WERI-Rb-1 (cell line): ENCODE data around the gene SOAT2.

Source experiments
- DNase-seq: peaks from one replicate; pipeline ENCODE4 v3.0.0-alpha.2; 2020
- H3K27ac ChIP-seq: fragments of 250-450 bp; sonication (Bioruptor Pico); 2 replicates; pipeline ENCODE4 v1.5.1; 2020; ENCODE audit warnings: mild to moderate bottlenecking, moderate library complexity
- H3K27me3 ChIP-seq: fragments of 250-450 bp; sonication (Bioruptor Pico); 2 replicates; pipeline ENCODE4 v1.5.1; 2021; ENCODE audit warnings: mild to moderate bottlenecking, low read depth, moderate library complexity; ENCODE audit not compliant: insufficient read depth, severe bottlenecking
- H3K36me3 ChIP-seq: fragments of 250-450 bp; sonication (Bioruptor Pico); 2 replicates; pipeline ENCODE4 v1.5.1; 2020; ENCODE audit warnings: mild to moderate bottlenecking, moderate library complexity
- H3K4me3 ChIP-seq: 2 replicates; pipeline ENCODE4 v1.5.1; 2011; ENCODE audit warnings: low read depth, mild to moderate bottlenecking, control low read depth, low read length
- H3K9me3 ChIP-seq: fragments of 250-450 bp; sonication (Bioruptor Pico); 2 replicates; pipeline ENCODE4 v1.5.1; 2021; ENCODE audit warnings: mild to moderate bottlenecking, moderate library complexity; ENCODE audit not compliant: severe bottlenecking
- TF ChIP-seq, protein P1 (sequence below): IDR thresholded peaks from 2 replicates; pipeline ENCODE4 v1.5.1; 2011; ENCODE audit warnings: low read depth, mild to moderate bottlenecking, control low read depth, inconsistent platforms, low read length

SOAT2 gene

DNA sequence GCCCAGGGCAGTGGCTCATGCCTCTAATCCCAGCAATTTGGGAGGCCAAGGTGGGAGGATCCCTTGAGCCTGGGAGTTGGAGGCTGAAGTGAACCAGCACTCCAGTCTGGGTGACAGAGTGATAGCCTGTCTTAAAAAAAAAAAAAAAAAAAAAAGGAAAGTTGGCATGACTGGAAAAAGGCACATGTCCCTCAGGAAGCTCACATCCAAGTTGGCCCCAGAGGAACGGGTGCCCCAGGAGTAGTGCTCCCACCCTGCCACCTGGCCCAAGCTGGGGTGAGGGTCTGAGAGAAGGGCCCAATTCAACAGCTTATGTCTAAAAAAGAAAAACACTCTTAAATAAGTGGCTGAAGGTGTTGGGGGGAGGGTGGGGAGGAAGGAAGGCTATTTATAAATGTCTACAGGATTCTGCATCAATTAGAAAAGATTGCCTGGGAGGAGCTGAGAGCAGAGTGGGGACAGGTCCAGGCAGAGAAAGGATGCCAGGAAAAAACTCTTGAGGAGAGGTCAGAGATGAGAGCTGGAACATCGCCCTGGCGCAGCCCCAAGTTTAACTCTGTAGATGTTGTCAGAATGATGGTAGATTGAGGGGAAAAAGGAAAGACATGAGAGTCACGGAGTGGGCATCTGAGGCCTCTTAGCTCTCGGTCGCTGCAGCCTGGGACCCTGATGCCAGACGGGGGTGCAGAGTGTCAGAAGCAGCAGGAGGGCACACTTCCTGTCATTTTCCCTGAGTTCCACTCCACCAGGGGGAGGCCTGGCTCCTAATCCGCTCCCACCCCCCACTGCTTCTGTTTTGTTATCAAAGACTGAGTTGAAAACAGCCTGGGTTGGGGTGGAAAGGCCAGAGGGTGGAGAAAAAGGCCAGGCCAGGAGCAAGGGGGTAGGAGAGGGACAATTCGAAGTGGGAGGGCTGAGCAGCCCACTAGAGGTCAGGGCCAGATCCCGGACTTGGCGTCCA is 31.4 kb upstream of the SOAT2 start:
- Histone ChIP-seq H3K27me3 (no peaks in the 10 kb centered on the region), H3K36me3 (peaks cover 15% of the 10 kb centered on the region), H3K4me3 (no peak overlapping the region), H3K27ac (peak overlapping the region; percentile 33; the same call in 1 of the 2 replicates), H3K9me3 (no peaks in the 10 kb centered on the region)
- TF ChIP-seq, protein P1, sequence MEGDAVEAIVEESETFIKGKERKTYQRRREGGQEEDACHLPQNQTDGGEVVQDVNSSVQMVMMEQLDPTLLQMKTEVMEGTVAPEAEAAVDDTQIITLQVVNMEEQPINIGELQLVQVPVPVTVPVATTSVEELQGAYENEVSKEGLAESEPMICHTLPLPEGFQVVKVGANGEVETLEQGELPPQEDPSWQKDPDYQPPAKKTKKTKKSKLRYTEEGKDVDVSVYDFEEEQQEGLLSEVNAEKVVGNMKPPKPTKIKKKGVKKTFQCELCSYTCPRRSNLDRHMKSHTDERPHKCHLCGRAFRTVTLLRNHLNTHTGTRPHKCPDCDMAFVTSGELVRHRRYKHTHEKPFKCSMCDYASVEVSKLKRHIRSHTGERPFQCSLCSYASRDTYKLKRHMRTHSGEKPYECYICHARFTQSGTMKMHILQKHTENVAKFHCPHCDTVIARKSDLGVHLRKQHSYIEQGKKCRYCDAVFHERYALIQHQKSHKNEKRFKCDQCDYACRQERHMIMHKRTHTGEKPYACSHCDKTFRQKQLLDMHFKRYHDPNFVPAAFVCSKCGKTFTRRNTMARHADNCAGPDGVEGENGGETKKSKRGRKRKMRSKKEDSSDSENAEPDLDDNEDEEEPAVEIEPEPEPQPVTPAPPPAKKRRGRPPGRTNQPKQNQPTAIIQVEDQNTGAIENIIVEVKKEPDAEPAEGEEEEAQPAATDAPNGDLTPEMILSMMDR: peak; percentile 33; the same call in 1 of the 2 replicates
- peak; percentile 59 for DNase-seq

DNA sequence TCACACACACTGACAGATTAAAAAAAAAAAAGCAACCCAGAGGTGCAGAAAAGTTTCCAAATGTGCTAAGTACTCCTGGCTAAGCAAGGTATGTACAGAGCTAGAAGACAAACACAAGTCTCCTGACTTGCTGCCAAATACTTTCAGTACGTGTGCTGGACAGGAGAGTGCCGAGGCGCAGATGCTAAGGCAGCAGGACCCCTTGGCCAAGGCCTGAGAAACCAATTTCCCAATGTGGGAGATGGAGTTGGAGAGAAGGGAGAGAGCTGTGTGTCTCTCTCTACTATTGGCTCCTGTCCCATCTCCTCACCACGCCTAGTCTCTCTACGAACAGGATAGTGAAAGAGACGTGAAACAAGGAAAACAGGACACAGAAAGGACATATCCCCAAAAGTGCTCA is 29.4 kb upstream of the SOAT2 start:
- no peaks in the 10 kb centered on the region for H3K27me3 ChIP-seq
- no peak overlapping the region for H3K27ac ChIP-seq

DNA sequence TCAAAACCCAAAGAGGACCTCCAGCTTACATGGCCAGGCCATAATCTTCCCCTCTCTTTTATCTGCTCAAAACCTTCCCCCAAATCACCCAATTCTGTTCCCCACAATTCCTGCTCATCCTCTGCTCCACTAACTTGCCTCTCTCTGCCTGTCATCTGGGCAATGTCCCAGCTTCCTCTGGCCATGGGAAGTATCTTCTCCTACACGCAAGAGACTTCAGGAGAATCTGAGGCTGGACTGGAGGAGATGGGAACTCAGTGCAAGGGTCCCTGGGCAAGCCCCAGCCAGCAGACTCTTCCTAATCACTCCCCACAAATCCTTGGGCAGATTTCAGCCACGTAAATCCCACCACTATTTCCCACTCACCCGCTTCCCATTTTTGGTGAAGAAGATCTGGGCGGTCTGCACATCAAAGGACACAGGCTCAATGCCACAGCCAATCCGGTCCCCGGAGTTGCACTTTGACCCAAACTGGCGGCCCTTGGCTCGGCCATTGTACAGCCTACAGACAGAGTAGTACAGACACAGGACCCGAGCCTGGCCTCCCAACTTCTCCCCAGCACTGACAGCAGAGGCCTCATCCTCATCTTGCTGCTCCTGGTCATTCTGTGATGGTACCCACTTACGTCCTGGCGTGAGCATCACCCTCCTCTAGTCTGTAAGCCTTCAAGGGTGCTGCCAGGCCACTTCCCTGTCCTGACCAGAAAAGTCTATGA is 28.8 kb upstream of the SOAT2 start:
- no peak for DNase-seq
- TF ChIP-seq, protein P1: no peak
- Histone ChIP-seq H3K4me3 (no peak overlapping the region), H3K36me3 (peaks cover 15% of the 10 kb centered on the region), H3K9me3 (no peaks in the 10 kb centered on the region), H3K27me3 (no peaks in the 10 kb centered on the region), H3K27ac (no peak overlapping the region)

More for the DNA sequence above, 29.4 kb upstream of the SOAT2 start:
- TF ChIP-seq, protein P1: no peak
- Histone ChIP-seq H3K4me3 (no peak overlapping the region), H3K9me3 (no peaks in the 10 kb centered on the region), H3K36me3 (peaks cover 15% of the 10 kb centered on the region)
- no peak for DNase-seq

DNA sequence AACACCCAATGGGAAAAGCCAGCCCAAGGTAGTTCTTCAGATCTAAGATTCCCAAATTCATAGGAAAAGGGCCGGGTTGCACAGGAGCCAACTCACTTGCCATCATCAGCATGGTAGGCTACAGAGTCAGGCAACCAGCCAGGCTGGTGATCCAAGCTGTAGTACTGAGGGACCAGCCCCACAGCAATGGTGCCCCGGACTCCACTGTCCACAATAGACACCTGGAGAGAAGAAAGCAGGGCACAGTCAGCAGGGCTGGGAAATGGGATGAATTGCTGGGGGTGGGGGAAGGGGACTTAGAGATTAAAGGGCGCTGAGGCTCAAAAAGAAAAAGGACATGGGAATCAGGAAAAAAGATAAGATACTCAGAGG is 28.3 kb upstream of the SOAT2 start:
- Histone ChIP-seq H3K27me3 (no peaks in the 10 kb centered on the region), H3K27ac (no peak overlapping the region), H3K9me3 (no peaks in the 10 kb centered on the region), H3K36me3 (peaks cover 15% of the 10 kb centered on the region), H3K4me3 (no peak overlapping the region)
- no peak for DNase-seq
- TF ChIP-seq, protein P1: no peak

DNA sequence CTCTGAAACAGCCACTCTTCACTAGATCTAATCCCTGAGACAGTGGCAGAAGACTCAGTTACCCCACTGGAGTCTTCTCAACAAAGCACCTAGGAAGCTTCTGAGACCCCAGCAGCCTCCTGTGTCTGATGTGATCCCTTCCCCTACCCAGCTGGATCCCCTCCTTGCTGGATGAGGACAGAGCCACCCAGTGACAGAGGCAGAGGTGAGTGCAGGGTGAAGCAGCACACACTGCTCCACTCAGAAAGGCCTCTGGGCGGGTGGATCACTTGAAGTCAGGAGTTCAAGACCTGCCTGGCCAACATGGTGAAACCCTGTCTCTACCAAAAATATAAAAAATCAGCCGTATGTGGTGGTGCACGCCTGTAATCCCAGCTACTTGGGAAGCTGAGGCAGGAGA is 26.8 kb upstream of the SOAT2 start:
- Histone ChIP-seq H3K9me3 (no peaks in the 10 kb centered on the region), H3K4me3 (no peak overlapping the region), H3K27ac (no peak overlapping the region), H3K27me3 (no peaks in the 10 kb centered on the region), H3K36me3 (peaks cover 15% of the 10 kb centered on the region)
- no peak for DNase-seq
- TF ChIP-seq, protein P1: no peak
